Astrocyte of the spinal cord (primary cell): ENCODE results near the gene SYTL2.
A peak's percentile ranks its signal among the peaks of the same experiment; 100 is the strongest.

Experiments used
- DNase-seq: peaks from one replicate; pipeline ENCODE4 v3.0.0; 2011; ENCODE audit warnings: low read depth, low spot score
- H3K4me3 ChIP-seq: 2 replicates; pipeline ENCODE4 v1.5.1; 2011; ENCODE audit warnings: low read depth, mild to moderate bottlenecking, low read length, moderate library complexity
- in situ Hi-C: cut with HindIII; loops from 2 replicates; pipeline ENCODE4 v1.10.0; 2017; ENCODE audit warnings: low sequenced_read_pairs
- TF ChIP-seq, protein P1 (sequence below): IDR thresholded peaks from 2 replicates; pipeline ENCODE4 v1.5.1; 2012; ENCODE audit warnings: low read depth, mild to moderate bottlenecking, low read length, inconsistent platforms

The SYTL2 gene

DNA sequence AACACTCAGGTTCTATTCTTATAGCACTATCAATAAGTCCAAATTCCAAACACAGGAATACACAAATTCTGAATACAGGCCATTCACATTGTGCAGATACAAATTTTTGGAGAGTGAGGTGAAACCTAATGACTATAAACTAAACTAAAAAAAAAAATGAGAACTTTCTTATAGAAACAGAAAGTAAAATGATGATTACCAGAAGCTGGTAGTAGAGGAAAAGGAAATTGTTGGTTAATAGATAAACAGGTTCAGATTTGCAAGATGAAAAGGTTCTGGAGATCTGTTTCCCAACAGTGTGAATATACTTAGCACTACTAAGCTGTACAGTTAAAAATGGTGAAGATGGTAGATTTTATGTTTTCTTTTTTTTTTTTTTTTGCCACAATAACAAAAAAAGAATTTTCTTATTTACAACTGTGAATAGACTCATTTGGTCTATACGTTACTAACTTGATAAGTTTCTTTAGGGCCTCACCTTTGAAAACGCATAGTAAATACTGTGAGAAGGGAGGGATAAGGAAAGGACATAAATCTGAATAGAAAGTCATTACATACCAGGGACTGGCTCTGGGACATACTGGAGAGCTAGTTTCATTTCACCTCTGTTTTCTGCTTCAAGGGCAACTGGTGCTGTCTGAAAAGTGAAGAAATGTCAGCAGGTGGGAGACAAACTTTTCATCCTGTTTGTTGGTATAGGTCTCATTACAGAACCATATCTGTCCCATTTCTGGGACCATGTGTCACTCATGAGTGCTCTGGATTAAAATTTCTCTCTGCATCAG is 110.8 kb downstream of the SYTL2 start:
- TF ChIP-seq, protein P1, sequence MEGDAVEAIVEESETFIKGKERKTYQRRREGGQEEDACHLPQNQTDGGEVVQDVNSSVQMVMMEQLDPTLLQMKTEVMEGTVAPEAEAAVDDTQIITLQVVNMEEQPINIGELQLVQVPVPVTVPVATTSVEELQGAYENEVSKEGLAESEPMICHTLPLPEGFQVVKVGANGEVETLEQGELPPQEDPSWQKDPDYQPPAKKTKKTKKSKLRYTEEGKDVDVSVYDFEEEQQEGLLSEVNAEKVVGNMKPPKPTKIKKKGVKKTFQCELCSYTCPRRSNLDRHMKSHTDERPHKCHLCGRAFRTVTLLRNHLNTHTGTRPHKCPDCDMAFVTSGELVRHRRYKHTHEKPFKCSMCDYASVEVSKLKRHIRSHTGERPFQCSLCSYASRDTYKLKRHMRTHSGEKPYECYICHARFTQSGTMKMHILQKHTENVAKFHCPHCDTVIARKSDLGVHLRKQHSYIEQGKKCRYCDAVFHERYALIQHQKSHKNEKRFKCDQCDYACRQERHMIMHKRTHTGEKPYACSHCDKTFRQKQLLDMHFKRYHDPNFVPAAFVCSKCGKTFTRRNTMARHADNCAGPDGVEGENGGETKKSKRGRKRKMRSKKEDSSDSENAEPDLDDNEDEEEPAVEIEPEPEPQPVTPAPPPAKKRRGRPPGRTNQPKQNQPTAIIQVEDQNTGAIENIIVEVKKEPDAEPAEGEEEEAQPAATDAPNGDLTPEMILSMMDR = no peak
- DNase-seq = no peak
- no peak overlapping the region for H3K4me3 ChIP-seq
- in situ Hi-C loops = no loop called here

DNA sequence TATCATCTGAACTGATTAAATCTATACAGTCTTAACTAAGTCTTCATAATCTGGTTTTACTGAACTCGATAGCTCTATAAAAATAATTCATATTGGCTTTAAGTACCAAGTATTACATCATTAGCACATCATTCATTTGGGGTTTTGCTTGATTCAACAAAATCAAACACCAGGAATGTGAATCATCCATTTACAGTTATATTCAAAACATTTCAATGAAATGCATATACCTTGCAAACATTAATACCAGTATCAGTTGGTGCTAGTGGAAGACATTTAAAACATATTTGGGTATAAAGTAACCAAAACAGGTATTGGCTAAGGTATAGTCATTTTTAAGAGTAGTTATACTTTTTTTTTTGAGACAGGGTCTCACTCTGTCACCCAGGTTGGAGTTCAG is 112.7 kb downstream of the SYTL2 start:
- in situ Hi-C loops = no loop called here
- TF ChIP-seq, protein P1 = no peak
- H3K4me3 ChIP-seq = no peak overlapping the region
- DNase-seq = no peak

DNA sequence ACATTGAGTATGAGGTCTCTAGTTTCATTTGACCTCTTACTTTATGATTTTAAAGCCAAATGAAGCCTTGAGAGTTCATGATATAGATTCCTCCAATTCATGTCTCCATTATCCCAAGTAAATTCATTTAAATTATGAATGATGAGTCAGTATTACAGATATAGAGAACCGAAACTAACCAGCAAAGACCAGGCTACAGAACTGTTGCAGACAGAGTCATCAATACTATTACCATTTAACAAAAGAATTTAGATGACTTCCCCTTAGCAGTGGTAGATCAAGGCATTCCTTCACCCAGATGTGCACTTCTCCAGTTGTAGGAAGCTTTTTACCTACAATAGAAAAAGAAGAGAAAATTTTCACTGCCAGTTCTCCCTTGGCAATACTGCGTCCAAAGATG is 113.2 kb downstream of the SYTL2 start:
- H3K4me3 ChIP-seq = no peak overlapping the region
- DNase-seq = no peak
- in situ Hi-C loops = no loop called here
- TF ChIP-seq, protein P1 = no peak

DNA sequence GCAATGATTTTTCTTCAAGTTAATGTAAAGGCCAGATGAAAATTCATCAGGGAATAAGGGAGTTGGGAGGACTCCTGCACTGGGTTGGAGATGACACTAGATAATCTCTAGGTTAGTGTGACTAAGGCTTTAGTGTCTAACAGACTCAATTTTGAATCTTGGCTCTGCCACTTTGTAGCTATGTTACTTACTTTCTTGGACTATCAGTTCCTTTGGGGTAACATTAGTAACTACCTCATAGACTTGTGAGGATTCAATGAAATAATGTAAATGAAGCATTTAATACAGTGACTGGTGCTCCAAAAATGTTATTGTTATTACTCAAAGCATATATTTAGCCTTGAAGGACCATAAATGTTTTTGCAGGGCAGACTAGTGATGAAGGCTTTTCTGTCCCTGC is 115.4 kb downstream of the SYTL2 start:
- in situ Hi-C loops = no loop called here
- TF ChIP-seq, protein P1 = no peak
- no peak overlapping the region for H3K4me3 ChIP-seq
- DNase-seq = no peak

DNA sequence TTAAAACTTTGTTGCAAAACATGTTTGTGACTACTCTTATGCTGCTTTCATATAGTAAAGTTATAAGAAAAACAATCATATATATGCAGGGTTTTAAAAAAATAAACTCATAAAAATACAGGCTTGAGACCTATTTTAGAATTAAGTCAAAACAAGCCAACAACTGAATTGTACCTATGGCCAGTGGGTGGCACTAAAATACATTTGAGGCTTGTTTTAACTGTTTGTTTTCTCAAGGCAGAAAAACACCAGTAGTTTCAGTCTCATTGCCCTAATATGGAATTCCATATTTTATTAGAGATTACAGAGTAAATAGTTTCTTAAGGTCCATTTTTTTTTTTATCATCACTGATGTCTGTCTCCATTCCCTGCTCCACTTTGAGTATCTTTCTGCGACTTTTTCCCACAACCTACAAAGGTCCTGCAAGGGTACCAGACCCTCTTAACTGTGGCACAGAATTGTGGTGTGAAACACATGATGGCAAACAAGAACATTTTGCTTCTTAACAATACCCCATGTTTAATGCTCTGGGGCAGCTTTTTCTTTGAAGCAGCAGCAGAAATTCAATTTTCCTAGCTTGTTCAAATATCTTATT is 116.5 kb downstream of the SYTL2 start:
- peak; percentile 59 for DNase-seq
- TF ChIP-seq, protein P1 = peak; percentile 59
- H3K4me3 ChIP-seq = no peak overlapping the region
- in situ Hi-C loops = no loop called here

DNA sequence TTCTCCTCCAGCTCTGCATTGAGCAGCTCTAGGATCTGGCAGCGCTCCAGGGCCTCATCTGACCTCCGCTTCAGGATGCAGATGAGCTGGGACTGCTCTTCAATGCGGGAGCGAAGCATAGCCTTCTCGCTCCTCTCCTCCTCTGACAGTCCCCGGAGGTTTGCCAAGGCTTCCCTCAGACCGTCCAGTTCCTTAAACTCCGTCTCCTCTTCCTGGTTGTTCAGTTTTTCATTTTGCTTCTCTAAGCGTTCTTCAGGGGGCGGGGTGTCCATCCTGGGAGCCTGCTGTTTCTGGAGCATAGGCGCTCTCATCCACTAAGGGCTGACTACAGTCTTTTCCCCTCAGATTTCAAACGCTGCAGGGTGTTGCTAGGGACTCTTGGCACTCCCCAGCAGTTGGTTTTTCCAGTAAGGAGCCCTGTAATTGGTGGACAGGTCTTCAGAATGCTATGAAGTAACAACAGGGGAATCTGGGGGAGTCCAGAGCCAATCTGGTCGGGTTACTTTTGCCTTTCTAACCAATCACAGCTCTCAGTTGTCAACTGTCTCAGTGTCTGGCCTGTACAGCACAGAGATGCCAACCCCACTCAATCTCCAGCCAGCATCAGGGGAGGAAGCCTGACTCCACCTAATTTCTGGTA is 125.0 kb downstream of the SYTL2 start, which contains the start of gene CCDC89:
Gene CCDC89, minus strand, starts transcription at position 376 of the 640 bp plus-strand sequence. Its CDS starts 65 bp downstream, at position 311.
- TF ChIP-seq, protein P1 = no peak
- in situ Hi-C loops = no loop called here
- H3K4me3 ChIP-seq = peak within 1 kb of the TSS; percentile 31
- DNase-seq = peak; percentile 94
